ENCODE data around the gene PTCH2.
A peak's percentile ranks its signal among the peaks of the same experiment; 100 is the strongest.

DNA sequence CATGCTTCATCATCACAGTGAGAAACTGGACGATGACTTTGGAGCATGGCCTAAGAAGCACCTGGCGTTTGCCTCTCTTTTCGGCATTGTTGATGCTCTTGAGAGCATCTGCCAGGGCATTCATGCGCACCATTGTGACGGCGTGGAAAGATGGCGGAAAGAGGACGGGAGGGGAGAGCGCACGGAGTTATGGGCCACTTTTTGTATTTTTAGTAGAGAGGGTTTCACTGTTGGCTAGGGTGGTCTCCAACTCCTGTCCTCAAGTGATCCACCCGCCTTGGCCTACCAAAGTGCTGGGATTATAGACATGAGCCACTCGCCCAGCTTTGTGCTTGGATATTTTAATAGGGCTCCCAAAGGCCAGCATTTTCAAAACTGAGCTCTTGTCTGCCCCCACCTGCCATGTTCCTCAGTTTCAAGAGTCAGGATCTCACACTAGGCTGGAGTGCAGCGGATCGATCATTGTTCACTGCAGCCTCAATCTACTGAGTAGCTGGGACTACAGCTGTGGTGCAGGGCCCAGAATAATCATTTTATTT is 62.4 kb downstream of the PTCH2 start:
- TF ChIP-seq, protein P1, sequence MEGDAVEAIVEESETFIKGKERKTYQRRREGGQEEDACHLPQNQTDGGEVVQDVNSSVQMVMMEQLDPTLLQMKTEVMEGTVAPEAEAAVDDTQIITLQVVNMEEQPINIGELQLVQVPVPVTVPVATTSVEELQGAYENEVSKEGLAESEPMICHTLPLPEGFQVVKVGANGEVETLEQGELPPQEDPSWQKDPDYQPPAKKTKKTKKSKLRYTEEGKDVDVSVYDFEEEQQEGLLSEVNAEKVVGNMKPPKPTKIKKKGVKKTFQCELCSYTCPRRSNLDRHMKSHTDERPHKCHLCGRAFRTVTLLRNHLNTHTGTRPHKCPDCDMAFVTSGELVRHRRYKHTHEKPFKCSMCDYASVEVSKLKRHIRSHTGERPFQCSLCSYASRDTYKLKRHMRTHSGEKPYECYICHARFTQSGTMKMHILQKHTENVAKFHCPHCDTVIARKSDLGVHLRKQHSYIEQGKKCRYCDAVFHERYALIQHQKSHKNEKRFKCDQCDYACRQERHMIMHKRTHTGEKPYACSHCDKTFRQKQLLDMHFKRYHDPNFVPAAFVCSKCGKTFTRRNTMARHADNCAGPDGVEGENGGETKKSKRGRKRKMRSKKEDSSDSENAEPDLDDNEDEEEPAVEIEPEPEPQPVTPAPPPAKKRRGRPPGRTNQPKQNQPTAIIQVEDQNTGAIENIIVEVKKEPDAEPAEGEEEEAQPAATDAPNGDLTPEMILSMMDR (IDR thresholded peaks at IDR 0.05; ENCODE audit: insufficient read depth, low read length): no peak
- TF ChIP-seq SPI1 (IDR thresholded peaks at IDR 0.05; ENCODE audit: borderline replicate concordance, low read depth) (no peak), POLR2AphosphoS5 (IDR thresholded peaks at IDR 0.05; ENCODE audit: low read depth) (peak; percentile 70; the same call in 1 of the 2 replicates), GABPA (IDR thresholded peaks at IDR 0.05; ENCODE audit: low read depth) (no peak)
- TF ChIP-seq, protein P2, sequence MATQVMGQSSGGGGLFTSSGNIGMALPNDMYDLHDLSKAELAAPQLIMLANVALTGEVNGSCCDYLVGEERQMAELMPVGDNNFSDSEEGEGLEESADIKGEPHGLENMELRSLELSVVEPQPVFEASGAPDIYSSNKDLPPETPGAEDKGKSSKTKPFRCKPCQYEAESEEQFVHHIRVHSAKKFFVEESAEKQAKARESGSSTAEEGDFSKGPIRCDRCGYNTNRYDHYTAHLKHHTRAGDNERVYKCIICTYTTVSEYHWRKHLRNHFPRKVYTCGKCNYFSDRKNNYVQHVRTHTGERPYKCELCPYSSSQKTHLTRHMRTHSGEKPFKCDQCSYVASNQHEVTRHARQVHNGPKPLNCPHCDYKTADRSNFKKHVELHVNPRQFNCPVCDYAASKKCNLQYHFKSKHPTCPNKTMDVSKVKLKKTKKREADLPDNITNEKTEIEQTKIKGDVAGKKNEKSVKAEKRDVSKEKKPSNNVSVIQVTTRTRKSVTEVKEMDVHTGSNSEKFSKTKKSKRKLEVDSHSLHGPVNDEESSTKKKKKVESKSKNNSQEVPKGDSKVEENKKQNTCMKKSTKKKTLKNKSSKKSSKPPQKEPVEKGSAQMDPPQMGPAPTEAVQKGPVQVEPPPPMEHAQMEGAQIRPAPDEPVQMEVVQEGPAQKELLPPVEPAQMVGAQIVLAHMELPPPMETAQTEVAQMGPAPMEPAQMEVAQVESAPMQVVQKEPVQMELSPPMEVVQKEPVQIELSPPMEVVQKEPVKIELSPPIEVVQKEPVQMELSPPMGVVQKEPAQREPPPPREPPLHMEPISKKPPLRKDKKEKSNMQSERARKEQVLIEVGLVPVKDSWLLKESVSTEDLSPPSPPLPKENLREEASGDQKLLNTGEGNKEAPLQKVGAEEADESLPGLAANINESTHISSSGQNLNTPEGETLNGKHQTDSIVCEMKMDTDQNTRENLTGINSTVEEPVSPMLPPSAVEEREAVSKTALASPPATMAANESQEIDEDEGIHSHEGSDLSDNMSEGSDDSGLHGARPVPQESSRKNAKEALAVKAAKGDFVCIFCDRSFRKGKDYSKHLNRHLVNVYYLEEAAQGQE (IDR thresholded peaks at IDR 0.05; ENCODE audit: insufficient replicate concordance, low read depth): no peak

All from HL-60 (cell line).